Measurements from ENCODE around the gene TPPP.
"Not testable (repeated sequence)": the region's sequence is repeated elsewhere in the genome, so short reads cannot be mapped to it uniquely, and the experiment has no call there.

The TPPP gene

DNA sequence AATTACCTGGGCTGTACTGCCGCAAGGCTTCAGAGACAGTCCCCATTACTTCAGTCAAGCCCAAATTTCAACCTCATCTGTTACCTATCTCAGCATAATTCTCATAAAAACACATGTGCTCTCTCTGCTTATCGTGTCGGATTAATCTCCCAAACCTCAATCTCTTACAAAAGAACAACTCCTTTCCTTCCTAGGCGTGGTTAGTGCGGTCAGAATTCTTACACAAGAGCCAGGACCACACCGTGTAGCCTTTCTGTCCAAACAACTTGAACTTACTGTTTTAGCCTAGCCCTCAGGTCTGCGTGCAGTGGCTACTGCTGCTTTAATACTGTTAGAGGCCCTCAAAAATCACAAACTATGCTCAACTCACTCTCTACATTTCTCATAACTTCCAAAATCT is 13.0 kb upstream of the TPPP start:
- CTCF ChIA-PET; POLR2A ChIA-PET (ENCODE audit: low non-redundant PET): not testable (repeated sequence)

DNA sequence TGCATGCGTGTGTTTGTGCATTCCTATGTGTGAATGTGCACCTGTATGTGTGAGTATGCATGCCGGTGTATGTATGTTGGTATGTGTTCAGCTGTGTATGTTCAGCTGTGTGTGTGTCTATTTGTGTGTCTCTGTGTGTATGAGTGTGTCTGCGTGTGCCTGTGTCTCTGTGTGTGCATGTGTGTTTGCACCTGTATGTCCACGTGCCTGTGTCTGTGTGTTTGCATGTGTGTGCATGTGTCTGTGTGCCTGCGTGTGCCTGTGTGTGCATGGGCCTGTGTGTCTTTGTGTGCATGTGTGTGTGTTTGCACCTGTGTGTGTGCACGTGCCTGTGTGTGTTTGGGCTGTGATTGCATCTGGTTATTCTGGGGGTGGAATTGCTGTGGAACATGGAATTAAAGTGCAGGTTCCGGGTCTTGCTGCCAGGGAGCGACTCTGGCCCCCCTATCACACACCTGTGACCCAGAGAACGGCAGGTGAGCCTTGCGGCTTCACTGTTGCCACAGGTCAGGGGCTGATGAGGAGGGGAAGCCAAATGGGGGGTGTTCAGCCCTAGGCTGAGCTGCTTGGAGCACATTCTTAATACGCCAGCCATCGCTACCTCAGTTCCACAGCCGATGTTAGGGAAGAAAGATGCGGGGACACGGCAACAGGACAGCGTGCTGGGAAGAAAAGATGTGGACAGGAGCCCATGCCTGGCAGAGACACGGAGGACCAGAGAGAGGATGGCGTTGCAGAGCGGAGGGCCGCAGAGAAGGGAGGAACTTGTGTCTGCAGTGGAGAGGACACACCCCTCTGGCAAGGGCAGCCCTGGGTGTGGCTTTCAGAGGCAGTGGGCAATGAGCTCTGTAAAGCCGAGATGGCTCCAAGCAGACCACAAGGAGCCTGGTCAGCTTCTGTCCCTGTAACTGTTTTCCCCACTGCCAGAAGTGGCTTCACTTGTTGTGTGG is 3.9 kb upstream of the TPPP start:
- POLR2A ChIA-PET (ENCODE audit: low non-redundant PET); DNase-seq (ENCODE audit: low spot score); H3K27ac ChIP-seq; CTCF ChIA-PET: not testable (repeated sequence)

More for the DNA sequence above, 13.0 kb upstream of the TPPP start:
- not testable (repeated sequence) for H3K27ac ChIP-seq; DNase-seq (ENCODE audit: low spot score)

DNA sequence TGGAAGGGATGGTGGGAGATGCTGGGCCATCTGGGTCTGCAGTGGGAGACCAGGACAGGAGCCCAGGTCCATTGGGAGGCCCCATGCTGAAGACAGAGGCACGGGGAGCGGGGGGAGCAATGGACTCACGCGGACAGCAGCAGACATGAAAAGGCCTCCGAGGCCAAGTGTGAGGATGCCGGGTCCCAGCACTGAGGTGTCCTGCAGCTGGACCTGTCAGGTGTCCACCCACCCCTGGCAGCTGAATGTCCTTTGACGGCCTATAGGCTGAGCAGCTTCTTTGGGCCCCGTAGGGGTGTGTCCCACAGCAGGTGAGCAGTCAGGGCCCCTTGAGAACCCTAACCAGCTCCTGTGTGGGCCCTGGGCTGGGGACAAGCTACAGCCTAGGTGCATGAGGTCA is 3.0 kb upstream of the TPPP start:
- H3K27ac ChIP-seq; CTCF ChIA-PET; DNase-seq (ENCODE audit: low spot score); POLR2A ChIA-PET (ENCODE audit: low non-redundant PET): not testable (repeated sequence)

DNA sequence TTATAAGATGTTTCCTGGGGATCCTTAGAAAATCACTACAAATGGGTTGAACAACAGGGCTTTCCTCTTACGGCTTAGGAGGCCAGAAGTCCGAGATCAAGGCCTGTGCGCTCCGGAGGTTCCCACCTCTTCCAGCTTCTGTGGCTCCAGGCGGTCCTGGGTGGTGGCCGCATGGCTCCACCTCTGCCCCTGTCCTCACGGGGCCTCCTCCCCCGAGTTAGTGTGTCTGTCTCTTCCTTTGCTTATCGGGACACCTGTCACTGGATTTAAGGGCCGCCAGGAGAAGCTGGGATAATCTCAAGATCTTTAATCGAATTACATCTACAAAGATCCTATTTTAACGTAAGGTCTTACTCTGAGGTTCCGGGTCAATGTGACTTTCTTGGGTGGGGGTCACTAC is 2.3 kb upstream of the TPPP start:
- POLR2A ChIA-PET (ENCODE audit: low non-redundant PET); DNase-seq (ENCODE audit: low spot score); CTCF ChIA-PET: not testable (repeated sequence)

DNA sequence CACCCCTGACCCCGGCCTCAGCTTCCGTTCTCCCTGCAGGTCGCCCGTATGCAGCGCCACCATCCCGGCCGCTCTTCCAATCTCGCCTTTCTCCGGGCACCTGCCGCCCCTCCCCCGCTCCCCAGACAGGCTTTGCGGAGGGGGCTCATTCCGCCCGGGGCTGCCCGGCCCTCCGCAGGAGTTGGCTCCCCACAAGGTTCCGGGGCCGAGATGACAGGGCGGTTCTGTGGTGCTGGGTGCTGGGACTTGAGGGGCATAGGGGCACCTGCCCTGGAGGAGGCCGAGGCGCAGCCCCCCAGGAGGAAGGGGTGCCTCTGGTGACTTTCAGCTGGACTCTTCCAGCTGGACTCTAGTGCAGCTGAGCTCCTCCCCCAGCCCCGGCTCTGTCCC is 885 bp upstream of the TPPP start:
- CTCF ChIA-PET; H3K27ac ChIP-seq; DNase-seq (ENCODE audit: low spot score); POLR2A ChIA-PET (ENCODE audit: low non-redundant PET): not testable (repeated sequence)

More for the DNA sequence above, 2.3 kb upstream of the TPPP start:
- H3K27ac ChIP-seq = not testable (repeated sequence)

DNA sequence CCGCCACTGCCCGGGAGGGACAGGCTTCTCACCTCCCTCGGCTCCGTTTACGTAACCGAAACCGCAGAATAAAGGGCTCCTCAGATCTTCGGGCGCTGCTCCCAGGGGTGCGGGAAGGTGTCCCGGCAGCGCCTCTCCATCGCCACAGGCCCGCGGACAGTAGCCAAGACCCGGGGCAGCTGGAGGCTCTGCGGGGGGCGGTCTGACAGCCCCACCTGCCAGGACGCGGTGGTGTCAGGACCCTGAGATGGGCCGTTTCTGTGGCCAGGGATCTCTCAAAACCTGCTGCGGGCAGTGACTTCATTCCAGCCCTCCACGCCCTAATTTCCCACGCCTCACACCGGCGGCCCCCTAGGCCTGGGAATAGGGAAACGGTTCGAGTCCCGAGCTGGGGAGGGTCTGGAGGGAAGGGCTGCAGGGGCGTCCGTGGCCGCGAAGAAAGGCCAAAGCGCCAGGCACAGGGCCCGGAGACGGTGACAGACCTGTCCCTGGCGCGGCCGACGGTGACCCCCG is 567 bp downstream of the TPPP start:
- CTCF ChIA-PET; H3K27ac ChIP-seq; DNase-seq (ENCODE audit: low spot score): not testable (repeated sequence)
- POLR2A ChIA-PET (ENCODE audit: low non-redundant PET) = interaction anchor here (0.5 kb wide), 1 partner anchor 343 kb away, joined by 3 read pairs; no protein-coding TSS in a partner anchor

DNA sequence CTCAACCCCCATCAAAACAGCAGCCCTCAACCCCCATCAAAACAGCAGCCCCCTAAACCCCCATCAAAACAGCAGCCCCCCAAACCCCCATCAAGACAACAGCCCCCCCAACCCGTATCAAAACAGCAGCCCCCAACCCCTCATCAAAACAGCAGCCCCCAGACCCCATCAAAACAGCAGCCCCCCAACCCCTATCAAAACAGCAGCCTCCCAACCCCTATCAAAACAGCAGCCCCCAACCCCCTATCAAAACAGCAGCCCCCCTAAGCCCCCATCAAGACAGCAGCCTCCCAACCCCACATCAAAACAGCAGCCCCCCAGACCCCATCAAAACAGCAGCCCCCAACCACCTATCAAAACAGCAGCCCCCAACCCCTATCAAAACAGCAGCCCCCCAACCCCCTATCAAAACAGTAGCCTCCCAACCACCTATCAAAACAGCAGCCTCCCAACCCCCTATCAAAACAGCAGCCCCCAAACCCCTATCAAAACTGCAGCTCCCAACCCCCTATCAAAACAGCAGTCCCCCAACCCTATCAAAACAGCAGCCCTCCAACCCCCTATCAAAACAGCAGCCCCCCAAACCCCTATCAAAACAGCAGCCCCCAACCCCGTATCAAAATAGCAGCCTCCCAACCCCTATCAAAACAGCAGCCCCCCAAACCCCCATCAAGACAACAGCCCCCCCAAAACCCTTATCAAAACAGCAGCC is 1.2 kb downstream of the TPPP start:
- no peak for DNase-seq (ENCODE audit: low spot score)
- no peak overlapping the region for H3K27ac ChIP-seq
- TF ChIP-seq, protein P1, sequence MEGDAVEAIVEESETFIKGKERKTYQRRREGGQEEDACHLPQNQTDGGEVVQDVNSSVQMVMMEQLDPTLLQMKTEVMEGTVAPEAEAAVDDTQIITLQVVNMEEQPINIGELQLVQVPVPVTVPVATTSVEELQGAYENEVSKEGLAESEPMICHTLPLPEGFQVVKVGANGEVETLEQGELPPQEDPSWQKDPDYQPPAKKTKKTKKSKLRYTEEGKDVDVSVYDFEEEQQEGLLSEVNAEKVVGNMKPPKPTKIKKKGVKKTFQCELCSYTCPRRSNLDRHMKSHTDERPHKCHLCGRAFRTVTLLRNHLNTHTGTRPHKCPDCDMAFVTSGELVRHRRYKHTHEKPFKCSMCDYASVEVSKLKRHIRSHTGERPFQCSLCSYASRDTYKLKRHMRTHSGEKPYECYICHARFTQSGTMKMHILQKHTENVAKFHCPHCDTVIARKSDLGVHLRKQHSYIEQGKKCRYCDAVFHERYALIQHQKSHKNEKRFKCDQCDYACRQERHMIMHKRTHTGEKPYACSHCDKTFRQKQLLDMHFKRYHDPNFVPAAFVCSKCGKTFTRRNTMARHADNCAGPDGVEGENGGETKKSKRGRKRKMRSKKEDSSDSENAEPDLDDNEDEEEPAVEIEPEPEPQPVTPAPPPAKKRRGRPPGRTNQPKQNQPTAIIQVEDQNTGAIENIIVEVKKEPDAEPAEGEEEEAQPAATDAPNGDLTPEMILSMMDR (conservative IDR thresholded peaks at IDR 0.05; ENCODE audit: low read depth) = no peak
- POLR2A ChIA-PET (ENCODE audit: low non-redundant PET) = no interaction called here
- CTCF ChIA-PET = no interaction called here

DNA sequence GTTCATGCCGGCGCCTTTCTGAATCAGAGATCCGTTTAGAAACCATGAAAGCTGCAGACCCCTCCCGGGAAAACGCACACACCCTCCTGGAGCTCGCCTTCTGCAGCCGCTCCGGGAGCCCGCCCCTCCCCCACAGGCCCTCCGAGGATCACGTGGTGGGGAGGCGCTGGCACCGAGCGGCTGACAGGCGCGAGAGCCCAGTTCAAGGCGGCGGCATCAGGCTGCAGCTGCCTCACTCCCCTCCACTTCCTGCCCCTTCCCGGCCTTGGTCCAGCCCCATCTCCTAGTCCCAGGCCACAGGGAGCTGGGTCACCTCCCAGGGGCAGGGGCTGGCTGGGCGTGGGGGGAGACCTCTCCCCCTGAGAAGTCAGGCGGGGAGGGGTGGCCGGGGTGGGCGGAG is 2.1 kb downstream of the TPPP start:
- H3K27ac ChIP-seq; POLR2A ChIA-PET (ENCODE audit: low non-redundant PET); CTCF ChIA-PET; DNase-seq (ENCODE audit: low spot score): not testable (repeated sequence)

DNA sequence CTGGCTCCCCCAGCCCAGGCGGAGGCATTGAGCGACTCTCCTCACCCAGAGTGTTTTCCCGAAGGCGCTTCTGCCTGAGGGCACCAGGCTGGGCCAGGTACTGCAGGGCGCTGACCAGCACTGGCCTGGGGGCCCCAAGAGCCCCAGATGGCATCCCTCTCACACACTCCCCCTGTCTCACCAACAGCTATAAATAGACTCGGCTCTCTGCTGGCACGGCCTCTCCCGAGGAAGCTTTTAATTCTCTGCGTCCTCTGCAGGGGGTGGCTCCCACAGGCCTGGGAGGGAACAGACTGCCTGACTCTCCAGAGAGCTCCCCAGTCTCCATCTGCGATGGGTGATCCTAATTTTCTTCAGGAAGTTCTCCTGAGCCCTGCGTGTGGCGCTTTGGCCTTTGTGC is 2.9 kb downstream of the TPPP start:
- H3K27ac ChIP-seq; CTCF ChIA-PET; POLR2A ChIA-PET (ENCODE audit: low non-redundant PET); DNase-seq (ENCODE audit: low spot score): not testable (repeated sequence)

DNA sequence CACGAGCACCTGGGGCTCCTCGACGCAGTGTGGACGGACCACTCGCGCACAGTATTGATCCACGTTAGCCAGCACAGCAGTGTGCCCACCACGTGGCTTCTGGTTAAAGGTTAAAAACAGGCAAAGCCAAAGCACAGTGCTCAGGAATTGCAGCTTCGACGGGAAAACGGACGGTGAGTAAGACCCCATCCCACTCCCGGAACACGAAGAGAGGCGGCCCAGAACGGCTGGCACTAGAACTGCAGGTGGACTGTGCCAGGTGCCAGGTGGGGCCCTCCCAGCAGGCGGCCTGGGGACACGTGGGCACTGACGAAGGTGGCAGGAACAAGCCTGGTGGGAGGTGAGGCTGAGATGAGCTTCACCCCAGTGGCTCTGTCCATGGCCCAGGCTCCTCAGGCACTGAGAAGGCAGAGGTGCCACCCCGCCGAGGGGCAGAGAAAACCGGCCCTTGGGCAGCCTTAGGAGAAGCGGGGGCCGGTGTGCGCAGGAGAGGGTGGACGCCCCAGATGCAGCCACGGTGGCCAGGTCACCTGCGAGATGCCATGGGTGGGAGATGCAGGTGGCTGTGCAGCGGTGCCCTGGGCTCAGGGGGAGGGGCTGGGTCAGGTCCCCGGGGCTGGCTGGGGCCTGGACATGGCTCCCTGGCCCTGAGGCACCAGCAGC is 4.7 kb downstream of the TPPP start:
- H3K27ac ChIP-seq; CTCF ChIA-PET; DNase-seq (ENCODE audit: low spot score); POLR2A ChIA-PET (ENCODE audit: low non-redundant PET): not testable (repeated sequence)

DNA sequence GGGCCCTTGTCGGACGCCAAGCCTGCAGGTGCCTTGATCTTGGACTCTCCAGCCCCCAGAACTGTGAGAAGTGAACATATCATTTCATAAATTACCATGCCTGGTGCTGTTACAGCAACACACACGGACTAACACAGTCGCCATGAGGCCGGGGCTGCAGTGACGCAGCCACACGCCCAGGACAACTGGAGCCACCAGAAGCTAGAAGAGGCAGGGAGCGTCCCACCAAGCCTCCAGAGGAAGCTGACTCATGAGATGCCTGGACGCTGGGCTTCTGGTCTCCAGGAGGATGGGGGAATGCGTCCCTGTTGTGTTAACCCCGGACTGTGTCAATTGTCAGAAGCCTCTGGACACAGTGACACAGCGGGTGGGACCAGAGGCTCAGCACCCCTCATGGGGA is 6.2 kb downstream of the TPPP start:
- DNase-seq (ENCODE audit: low spot score); H3K27ac ChIP-seq; CTCF ChIA-PET; POLR2A ChIA-PET (ENCODE audit: low non-redundant PET): not testable (repeated sequence)

DNA sequence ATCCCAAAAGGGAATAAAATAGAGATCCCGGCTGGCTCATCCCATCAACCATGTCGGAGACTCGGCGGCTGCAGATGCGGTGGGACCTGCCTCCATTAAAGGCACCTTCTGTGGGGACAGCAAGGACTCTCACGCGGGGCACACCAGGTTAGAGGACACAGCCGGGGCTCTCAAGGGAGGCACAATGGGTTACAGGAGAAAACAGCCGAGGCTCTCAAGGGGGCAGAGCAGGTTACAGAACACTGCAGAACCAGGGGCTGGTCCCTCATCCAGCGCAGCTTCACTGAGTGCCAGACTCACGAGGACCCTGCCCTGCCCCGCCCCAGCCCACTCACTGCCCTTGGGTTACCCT is 7.0 kb downstream of the TPPP start:
- CTCF ChIA-PET; DNase-seq (ENCODE audit: low spot score); POLR2A ChIA-PET (ENCODE audit: low non-redundant PET): not testable (repeated sequence)

More for the DNA sequence above, 7.0 kb downstream of the TPPP start:
- not testable (repeated sequence) for H3K27ac ChIP-seq

Data from RWPE1 (cell line).